Skeletal muscle tissue (tissue), 4 donors: ENCODE data around the gene PRPF4. TPM values are rescaled to one million over a fixed set of nuclear protein-coding genes. Genes with fewer than 3 reads are reported as not detected.
"Not testable (repeated sequence)": the region's sequence is repeated elsewhere in the genome, so short reads cannot be mapped to it uniquely, and the experiment has no call there.

Experiments
- H3K27ac ChIP-seq: one replicate; pipeline ENCODE4 v1.7.0; 2013; ENCODE audit warnings: mild to moderate bottlenecking, low read depth, low read length, inconsistent platforms
- H3K27me3 ChIP-seq, 3 donors: one replicate each; pipeline ENCODE4 v1.7.0; 2013; ENCODE audit warnings: low read length in 3 of 3; ENCODE audit not compliant: control insufficient read depth in 3 of 3, insufficient read depth in 3 of 3
- H3K36me3 ChIP-seq, 3 donors: one replicate each; pipeline ENCODE4 v1.7.0; 2013; ENCODE audit warnings: low read length in 3 of 3; ENCODE audit not compliant: control insufficient read depth in 3 of 3, insufficient read depth in 3 of 3
- H3K4me1 ChIP-seq, 3 donors: one replicate each; pipeline ENCODE4 v1.7.0; 2013; ENCODE audit warnings: low read length in 3 of 3, mild to moderate bottlenecking in 3 of 3; ENCODE audit not compliant: control insufficient read depth in 3 of 3, insufficient read depth in 3 of 3
- H3K4me3 ChIP-seq, 3 donors: one replicate each; pipeline ENCODE4 v1.7.0; 2013; ENCODE audit warnings: low read length in 3 of 3
- H3K9ac ChIP-seq, 3 donors: one replicate each; pipeline ENCODE4 v1.7.0; 2013; ENCODE audit warnings: low read length in 3 of 3, mild to moderate bottlenecking in 3 of 3, moderate library complexity in 2 of 3, low read depth in 1 of 3
- H3K9me3 ChIP-seq, 3 donors: one replicate each; pipeline ENCODE4 v1.7.0; 2013; ENCODE audit warnings: low read length in 3 of 3; ENCODE audit not compliant: control insufficient read depth in 3 of 3
- total RNA-seq: library from RNA; depleted of rRNA; stranded (reverse); fragments of >200 nt; gene quantifications from one replicate; pipeline ENCODE4 v1.2.3, GENCODE V29; 2014
- donor health status: Osteomylitis.

PRPF4 gene
- total RNA-seq, 1 donor from 2014 or later: 19.3 TPM

- no peak overlapping the region for H3K9ac ChIP-seq
- H3K9me3 ChIP-seq: no peaks in the 10 kb centered on the region
- peaks cover 0 to 2% (median 0%) of the 10 kb centered on the region in 3 donors for H3K4me1 ChIP-seq
- H3K36me3 ChIP-seq: peaks cover 48 to 72% (median 68%) of the 10 kb centered on the region in 3 donors
- no peak overlapping the region for H3K4me3 ChIP-seq
- no peak overlapping the region for H3K27ac ChIP-seq
- H3K27me3 ChIP-seq: no peaks in the 10 kb centered on the region
Measured at GRCh38 chr9:113290052-113290607, 14.7 kb downstream of the PRPF4 start.

- Histone ChIP-seq H3K27me3 (no peaks in the 10 kb centered on the region), H3K36me3 (peaks cover 29 to 48% (median 43%) of the 10 kb centered on the region in 3 donors), H3K4me3 (no peak overlapping the region), H3K4me1 (peaks cover 0 to 2% (median 0%) of the 10 kb centered on the region in 3 donors), H3K9ac (no peak overlapping the region), H3K9me3 (no peaks in the 10 kb centered on the region), H3K27ac (no peak overlapping the region)
Measured at GRCh38 chr9:113293285-113293878, 17.9 kb downstream of the PRPF4 start.

- H3K36me3 ChIP-seq: peaks cover 14 to 25% (median 17%) of the 10 kb centered on the region in 3 donors
- not testable (repeated sequence) for H3K27ac ChIP-seq, H3K9ac ChIP-seq, H3K4me1 ChIP-seq, H3K9me3 ChIP-seq, H3K27me3 ChIP-seq, H3K4me3 ChIP-seq
Measured at GRCh38 chr9:113296247-113296646, 20.8 kb downstream of the PRPF4 start.

- no peaks in the 10 kb centered on the region for H3K4me1 ChIP-seq
- H3K36me3 ChIP-seq: peaks cover 8 to 19% (median 10%) of the 10 kb centered on the region in 3 donors
- H3K9me3 ChIP-seq: no peaks in the 10 kb centered on the region
- no peak overlapping the region for H3K27ac ChIP-seq
- no peak overlapping the region for H3K4me3 ChIP-seq
- no peak overlapping the region for H3K9ac ChIP-seq
- no peaks in the 10 kb centered on the region for H3K27me3 ChIP-seq
Measured at GRCh38 chr9:113296796-113297558, 21.5 kb downstream of the PRPF4 start.

GRCh38 chr9:113298311-113298710, 22.9 kb downstream of the PRPF4 start:
- no peaks in the 10 kb centered on the region for H3K27me3 ChIP-seq
- H3K4me3 ChIP-seq: no peak overlapping the region
- no peak overlapping the region for H3K9ac ChIP-seq
- no peak overlapping the region for H3K27ac ChIP-seq
- no peaks in the 10 kb centered on the region for H3K9me3 ChIP-seq
- H3K36me3 ChIP-seq: peaks cover 2 to 6% (median 3%) of the 10 kb centered on the region in 3 donors
- H3K4me1 ChIP-seq: no peaks in the 10 kb centered on the region

- Histone ChIP-seq H3K9ac (no peak overlapping the region), H3K36me3 (peaks cover 0 to under 1% (median 0%) of the 10 kb centered on the region in 3 donors), H3K4me3 (no peak overlapping the region), H3K4me1 (no peaks in the 10 kb centered on the region), H3K27me3 (no peaks in the 10 kb centered on the region), H3K27ac (no peak overlapping the region), H3K9me3 (no peaks in the 10 kb centered on the region)
Measured at GRCh38 chr9:113298924-113299770, 23.7 kb downstream of the PRPF4 start.

- Histone ChIP-seq H3K4me3 (no peak overlapping the region), H3K9me3 (no peaks in the 10 kb centered on the region), H3K36me3 (no peaks in the 10 kb centered on the region), H3K27me3 (no peaks in the 10 kb centered on the region), H3K9ac (peak overlapping the region in 1 of 3 donors; percentile 15), H3K4me1 (no peaks in the 10 kb centered on the region), H3K27ac (no peak overlapping the region)
Measured at GRCh38 chr9:113299800-113300292, 24.4 kb downstream of the PRPF4 start.

- H3K4me3 ChIP-seq: no peak overlapping the region
- no peaks in the 10 kb centered on the region for H3K9me3 ChIP-seq
- H3K9ac ChIP-seq: no peak overlapping the region
- H3K27ac ChIP-seq: no peak overlapping the region
- no peaks in the 10 kb centered on the region for H3K4me1 ChIP-seq
- H3K27me3 ChIP-seq: no peaks in the 10 kb centered on the region
- no peaks in the 10 kb centered on the region for H3K36me3 ChIP-seq
Measured at GRCh38 chr9:113301548-113301947, 26.1 kb downstream of the PRPF4 start.

- H3K9ac ChIP-seq: no peak within 1 kb of the TSS
Measured at GRCh38 chr9:113302792-113303418, 27.4 kb downstream of the PRPF4 start, which contains the start of gene RNF183. TSS of gene RNF183 (minus strand) at chr9:113303376. CDS start at chr9:113298184, 5,192 bp downstream.

More at GRCh38 chr9:113302792-113303418, 27.4 kb downstream of the PRPF4 start, which contains the start of gene RNF183:
- no peaks in the 10 kb centered on the region for H3K9me3 ChIP-seq
- H3K27me3 ChIP-seq: peaks cover 0 to 3% (median 2%) of the 10 kb centered on the region in 3 donors
- H3K36me3 ChIP-seq: no peaks in the 10 kb centered on the region
- no peak within 1 kb of the TSS for H3K4me3 ChIP-seq
- no peak within 1 kb of the TSS for H3K27ac ChIP-seq
- no peaks in the 10 kb centered on the region for H3K4me1 ChIP-seq
